ENCODE results near the gene INSYN1. TPM values are rescaled to one million over a fixed set of nuclear protein-coding genes. Genes with fewer than 3 reads are reported as not detected.

Gene INSYN1
- total and polyA plus RNA-seq, 2 of the 13 experiments (the other 11 are each of a cell fraction or from before 2014, with no cell fraction given): not detected

GRCh38 chr15:73752806-73753193 is 351 bp downstream of the INSYN1 start:
- intact Hi-C loops (cut with micrococcal nuclease; ENCODE audit: unreplicated experiment) (no loop called here), in situ Hi-C loops (cut with HindIII; ENCODE audit: extremely low pct_ligation_motif_present, low pct_unique_long_range_greater_than_20kb) (no loop called here)
- no peak for FAIRE-seq
- Histone ChIP-seq H3K9me3 (ENCODE audit: low read length) (no peaks in the 10 kb centered on the region), H4K20me1 (ENCODE audit: insufficient read depth, low read length) (no peaks in the 10 kb centered on the region), H3K79me2 (ENCODE audit: insufficient read depth, low read length) (no peaks in the 10 kb centered on the region), H3K36me3 (replicated peaks in 1 of 2; ENCODE audit: control insufficient read depth in 1 of 2, insufficient read depth in 2 of 2, low read length in 2 of 2) (no peaks in the 10 kb centered on the region), H3K4me2 (ENCODE audit: low read depth, low read length) (peak overlapping the region; percentile 45; the same call in 1 of the 2 replicates), H3K9ac (ENCODE audit: insufficient read depth, low read depth, low read length) (no peak overlapping the region), H3K4me1 (ENCODE audit: insufficient read depth, low read length) (no peaks in the 10 kb centered on the region), H3K4me3 (replicated peaks in 1 of 3; ENCODE audit: insufficient read depth in 1 of 3, low read depth in 2 of 3, low read length in 3 of 3) (peak overlapping the region in 2 of 3 experiments; percentile 34 to 50; a peak in 3 of 6 replicates), H3K27ac (ENCODE audit: extremely low read length, insufficient read depth, low read length) (no peak overlapping the region), H2AFZ (ENCODE audit: low read length) (no peak overlapping the region), H3K27me3 (ENCODE audit: control insufficient read depth in 1 of 2, insufficient read depth in 2 of 2, low read length in 2 of 2) (peaks cover 8 to 47% of the 10 kb centered on the region in 2 experiments; a peak in 4 of 5 replicates)
- TF ChIP-seq ZSCAN31 (CRISPR knock-in tag; IDR thresholded peaks at IDR 0.05; ENCODE audit: low read depth): no peak
- peak; percentile 17; the same call in 1 of the 2 replicates for TF ChIP-seq UBTF (CRISPR knock-in tag; IDR thresholded peaks at IDR 0.05)
- TF ChIP-seq HIC2 (CRISPR knock-in tag; IDR thresholded peaks at IDR 0.05; ENCODE audit: low read depth): no peak
- no peak for TF ChIP-seq KAT8 (CRISPR knock-in tag; IDR thresholded peaks at IDR 0.05)
- TF ChIP-seq ZC3H4 (CRISPR knock-in tag; IDR thresholded peaks at IDR 0.05; ENCODE audit: borderline replicate concordance): no peak
- CTCF ChIA-PET (ENCODE audit: low intra/inter-chr PET ratio, low total read pairs): no interaction called here
- no peak for DNase-seq (ENCODE audit: low spot score)
- POLR2A ChIA-PET: no interaction called here
- no TSS peak for BruUV-seq (replicated peaks)
- peak; percentile 47 for ATAC-seq
- WGBS (ENCODE audit: low lambda C conversion rate): 7% methylated on average over 10 of the region's 56 CpGs

Measured in HepG2 (cell line).